CD4-positive, alpha-beta T cell treated with Interleukin-10 for 1 hour (primary cell): ENCODE measurements around the gene CUX1.
"Not testable (repeated sequence)": the region's sequence is repeated elsewhere in the genome, so short reads cannot be mapped to it uniquely, and the experiment has no call there.

Source experiments
- DNase-seq: peaks from one replicate; pipeline ENCODE4 v3.0.0-alpha.2; 2020

The CUX1 gene

DNA sequence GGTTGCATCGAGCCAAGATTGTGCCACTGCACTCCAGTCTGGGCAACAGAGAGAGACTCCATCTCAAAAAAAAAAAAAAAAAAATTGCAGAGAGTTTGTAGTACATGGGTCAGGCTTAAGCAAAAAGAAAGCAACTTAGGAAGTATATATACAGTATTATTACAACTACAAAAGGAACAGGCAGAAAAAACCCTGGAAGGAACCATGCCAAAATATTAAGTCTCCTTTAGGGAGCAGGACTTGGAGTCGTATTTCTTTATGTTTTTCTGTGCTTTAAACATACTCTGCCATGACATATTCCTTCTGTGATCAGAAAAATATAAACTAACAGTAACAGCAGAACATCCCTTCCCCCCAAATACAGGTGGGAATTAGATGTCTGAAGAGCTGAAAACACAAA, 144.4 kb downstream of the CUX1 start:
- DNase-seq: no peak

DNA sequence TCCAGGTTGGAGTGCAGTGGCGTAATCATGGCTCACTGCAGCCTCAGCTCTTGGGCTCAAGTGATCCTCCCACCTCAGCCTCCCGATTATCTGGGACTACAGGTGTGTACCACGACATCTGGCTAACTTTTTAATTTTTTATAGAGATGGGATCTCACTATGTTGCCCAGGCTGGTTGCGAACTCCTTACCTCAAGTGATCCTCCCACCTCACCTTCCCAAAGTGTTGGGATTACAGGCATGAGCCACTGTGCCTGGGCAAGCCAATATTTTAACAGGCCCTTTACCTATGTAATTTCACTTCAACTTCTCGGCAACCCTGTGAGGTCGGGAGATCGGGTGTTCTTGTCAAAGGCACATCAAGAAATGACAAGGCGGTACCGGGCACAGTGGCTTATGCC, 146.3 kb downstream of the CUX1 start:
- no peak for DNase-seq

DNA sequence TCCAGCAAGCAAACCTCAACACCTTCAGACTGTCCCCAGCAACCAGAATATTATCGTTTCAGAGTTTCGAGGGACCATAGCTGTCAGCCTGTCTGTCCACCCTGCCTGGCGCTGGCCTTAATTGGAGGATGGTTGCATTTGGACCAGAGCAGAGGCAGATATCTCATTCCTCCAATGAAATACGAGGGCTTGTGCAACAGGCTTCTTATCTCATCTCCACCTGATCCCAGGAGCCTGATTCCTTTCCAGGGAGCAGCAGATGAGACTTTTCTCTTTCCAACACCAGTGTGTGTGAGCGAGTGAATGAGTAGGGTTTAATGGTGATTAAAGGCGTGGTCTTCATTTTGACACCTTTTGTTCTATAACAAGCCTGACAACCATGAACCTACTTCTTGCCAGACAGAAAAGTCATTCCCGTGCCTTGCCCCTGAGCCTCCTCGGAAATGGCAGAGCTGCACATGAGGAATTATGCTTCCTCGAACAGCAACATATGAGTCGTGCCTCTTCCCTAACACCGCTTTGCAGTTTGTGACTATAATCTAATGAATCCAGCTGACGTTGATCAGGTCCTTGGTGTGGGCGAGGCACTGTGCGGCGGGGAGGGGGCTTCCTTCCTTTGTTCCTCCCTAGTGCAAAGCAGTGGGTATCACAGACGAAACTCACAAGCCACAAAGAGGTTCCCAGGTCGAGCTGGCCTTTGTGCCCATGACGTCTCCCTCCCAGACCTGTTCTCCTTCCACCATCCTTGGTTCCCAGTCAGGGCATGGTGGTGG, 147.4 kb downstream of the CUX1 start:
- DNase-seq: no peak

DNA sequence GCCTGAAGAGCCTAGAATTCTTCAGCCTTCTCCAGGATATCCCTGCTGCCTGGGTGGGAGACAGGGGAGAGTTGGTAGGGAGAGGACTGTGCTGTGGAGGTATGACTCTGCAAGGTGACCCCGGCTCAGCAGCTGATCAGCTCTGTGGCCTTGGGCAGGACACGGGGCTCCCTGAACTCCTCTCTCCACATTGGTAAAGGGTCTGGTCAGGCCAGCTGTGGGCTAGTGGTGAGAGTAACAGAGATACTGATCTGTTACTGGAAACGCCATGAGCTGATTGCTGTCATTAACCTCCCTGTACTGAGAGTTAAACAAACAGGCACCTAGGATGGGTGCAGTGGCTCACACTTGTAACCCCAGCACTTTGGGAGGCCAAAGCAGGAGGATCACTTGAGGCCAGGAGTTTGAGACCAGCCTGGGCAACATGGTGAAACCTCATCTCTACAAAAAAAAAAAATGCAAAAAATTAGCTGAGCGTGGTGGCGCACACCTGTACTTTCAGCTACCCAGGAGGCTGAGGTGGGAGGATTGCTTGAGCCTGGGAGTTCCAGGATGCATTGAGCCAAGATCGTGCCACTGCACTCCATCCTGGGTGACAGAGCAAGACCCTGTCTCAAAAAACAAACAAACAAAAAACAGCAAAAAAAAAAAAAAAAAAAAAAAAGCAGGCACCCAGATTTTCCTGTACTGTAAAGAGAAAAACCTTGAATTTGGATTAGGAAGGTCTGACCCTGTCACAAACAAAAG, 151.5 kb downstream of the CUX1 start:
- DNase-seq: no peak

DNA sequence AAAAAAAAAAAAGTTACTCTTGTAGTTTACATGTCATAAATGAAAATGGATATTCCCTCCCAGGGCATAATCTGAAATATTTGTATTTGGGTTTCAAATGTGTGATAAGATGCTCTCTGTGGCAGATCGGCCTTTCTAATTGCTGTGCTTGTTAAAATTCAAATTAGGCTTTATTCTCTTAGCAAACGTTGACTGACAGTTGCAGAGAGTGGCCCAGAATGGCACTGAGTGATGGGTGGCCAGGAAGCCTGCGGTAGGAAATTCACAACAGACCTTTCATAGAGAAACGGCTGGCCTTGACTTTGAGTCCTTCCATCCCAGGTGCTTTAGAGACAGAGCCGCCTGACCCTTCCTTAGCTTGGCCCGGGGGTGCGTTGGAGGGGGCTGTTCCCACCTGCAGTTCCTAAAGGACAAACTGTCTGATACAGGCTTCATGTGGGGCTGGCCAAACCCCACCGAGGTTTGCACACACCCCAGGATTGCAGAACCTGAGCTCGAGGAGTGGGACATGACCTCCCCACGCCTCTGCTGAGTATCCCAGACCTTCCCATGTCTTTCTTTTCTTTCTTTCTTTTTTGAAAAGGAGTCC, 152.7 kb downstream of the CUX1 start:
- no peak for DNase-seq

DNA sequence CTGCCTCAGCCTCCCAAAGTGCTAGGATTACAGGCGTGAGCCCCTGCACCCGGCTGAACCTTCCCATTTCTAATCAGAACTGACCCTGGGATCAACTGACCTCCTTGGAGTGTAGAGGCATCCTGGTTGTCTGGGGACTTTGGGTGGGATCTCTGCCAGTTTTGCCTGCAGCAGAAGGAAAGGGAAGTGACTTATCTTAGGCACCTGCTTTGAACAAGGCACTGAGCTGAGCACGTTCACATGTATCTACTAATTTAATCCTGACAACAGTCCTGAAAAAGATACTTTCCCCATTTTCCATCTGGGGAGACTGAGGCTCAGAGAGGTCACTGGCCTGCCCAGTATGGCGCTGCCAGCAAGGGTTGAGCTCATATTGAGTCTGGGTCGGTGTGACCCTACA, 153.4 kb downstream of the CUX1 start:
- DNase-seq: no peak

DNA sequence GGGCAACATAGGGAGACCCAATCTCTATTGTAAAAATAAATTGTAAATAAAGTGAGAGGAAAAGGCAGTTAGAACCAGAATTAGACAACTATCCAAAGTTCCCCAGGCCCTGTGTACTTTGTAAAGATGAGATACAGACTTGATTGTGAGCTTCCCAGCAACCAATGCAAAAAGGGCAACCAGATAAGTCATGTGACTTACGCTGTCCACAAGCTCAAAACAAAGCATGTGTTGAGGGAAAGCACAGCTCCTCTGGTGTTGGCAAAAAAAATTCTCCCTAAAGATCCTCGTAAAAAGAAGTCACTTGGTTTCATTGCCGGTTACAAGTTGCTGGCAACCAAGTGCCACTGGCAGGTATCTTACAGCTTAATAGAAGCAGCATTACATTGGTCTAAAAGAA, 154.0 kb downstream of the CUX1 start:
- no peak for DNase-seq

DNA sequence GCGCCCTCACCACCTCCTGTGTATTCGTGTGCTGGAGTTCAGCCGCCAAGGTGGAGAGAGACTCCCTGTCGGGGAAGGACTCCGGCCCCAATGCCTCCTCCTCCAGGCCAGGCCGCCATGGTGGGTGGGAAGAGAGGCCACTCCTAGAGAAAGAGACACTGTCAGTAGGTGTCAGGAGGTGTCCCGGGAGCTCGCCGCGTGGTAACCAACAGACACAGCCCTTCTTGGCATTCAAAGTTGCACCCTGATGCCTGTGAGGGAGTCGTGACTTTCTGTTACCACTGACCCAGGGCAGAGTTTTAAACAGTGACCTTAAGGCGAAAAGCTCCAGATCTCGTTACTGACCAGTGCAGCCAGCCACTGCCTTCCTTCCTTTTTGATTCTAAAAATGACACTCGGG, 155.2 kb downstream of the CUX1 start:
- no peak for DNase-seq

DNA sequence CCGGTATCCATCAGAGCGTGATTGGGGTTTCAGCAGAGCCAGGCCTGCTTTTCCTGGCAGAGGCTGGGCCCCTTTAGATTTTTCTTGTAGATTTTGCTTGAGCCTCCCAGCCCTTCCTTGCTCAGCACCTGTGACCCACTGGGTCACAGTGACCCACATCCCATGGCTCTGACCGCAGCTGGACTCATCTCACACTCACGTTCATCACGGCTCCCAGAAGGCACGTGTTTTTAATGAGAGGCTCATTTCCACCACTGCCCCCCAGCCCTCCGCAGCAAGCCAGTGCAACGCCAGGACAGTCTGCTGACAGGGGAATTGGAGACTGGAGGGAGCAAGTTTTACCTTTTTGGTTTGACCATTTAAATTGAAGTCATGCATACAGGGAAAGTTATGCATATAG, 155.7 kb downstream of the CUX1 start:
- DNase-seq: no peak

DNA sequence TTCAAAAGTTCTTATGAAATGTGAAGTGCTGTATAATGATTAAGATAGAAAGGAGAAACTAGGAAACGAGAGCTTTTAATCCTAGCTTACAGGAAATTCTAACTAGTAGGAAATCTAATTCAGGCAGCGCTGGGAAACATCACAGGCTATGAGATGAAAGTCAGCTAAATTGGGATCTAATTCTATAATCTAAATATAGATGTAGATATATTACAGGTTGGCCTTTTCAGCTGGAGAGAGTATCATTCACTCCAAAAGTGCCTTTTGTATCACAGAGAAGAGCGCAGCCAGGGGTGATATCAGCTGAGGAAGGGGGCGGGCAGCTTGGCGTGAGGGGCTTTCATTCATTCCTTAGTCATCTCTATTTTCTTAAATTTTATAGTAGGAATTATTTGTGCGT, 157.0 kb downstream of the CUX1 start:
- DNase-seq: no peak

DNA sequence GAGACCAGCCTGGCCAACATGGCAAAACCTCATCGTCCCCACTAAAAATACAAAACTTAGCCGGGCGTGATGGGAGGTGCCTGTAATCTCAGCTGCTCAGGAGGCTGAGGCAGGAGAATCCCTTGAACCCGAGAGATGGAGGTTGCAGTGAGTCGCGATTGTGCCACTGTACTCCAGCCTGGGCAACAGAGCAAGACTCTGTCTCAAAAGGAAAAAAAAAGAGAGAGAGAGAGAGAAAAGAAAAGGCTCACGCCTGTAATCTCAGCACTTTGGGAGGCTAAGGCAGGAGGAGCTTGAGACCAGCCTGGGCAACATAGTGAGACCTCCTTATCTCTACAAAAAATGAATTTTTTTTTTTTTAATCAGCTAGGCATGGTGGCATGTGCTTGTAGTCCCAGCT, 157.6 kb downstream of the CUX1 start:
- DNase-seq: no peak

DNA sequence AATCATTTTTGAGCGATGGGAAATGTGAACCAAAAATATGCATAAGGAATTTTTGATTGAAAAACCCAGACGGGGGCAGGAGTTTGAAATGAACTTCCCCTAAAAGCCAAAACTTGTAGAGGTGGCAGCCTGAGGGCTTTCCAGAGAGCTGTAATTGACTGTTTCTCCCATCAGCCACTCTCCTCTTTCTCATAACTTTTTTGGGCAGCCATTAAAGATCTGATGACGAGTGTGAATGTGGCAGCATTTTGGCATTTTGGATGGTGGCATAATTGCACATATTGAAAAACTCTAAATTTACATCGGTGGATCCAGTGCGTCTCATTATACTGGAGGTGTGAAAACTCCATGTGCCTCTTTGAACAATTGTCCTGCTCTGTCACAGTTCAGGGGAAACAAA, 159.0 kb downstream of the CUX1 start:
- DNase-seq: no peak

DNA sequence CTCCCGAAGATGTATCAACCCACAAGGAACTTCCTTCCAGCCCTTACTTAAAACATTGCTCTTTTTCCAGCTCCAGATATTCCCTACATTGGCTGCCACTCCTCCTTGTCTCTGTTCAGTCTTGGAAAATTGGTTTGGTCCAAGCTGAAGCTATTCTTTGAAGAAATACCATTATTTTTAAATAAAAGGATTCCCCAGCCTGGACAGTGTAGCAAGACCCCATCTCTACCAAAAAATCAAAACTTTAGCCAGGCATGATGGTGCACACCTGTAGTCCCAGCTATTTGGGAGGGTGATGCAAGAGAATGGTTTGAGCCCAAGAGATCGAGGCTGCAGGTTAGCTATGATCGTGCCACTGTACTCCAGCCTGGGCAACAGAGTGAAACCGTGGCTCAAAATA, 159.8 kb downstream of the CUX1 start:
- DNase-seq: no peak

DNA sequence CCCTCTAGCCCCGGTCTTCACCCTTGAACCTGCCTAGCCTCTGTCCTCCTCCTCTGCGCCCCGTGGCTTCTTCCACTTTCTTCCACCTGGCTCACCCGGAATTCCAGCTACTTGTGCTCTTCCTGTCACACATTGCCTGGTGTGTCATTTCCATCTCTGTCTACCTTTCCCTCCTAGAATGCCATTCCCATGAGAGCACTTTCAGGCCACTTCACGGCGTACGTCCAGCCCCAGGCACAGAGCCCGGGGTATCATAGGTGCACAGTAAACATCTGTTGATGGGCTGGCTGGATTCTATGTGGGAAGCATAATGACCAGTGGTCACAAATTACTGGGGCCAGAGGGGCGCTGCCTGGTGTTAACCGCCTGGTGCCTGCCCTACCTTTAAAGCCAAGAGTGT, 161.3 kb downstream of the CUX1 start:
- DNase-seq: no peak

DNA sequence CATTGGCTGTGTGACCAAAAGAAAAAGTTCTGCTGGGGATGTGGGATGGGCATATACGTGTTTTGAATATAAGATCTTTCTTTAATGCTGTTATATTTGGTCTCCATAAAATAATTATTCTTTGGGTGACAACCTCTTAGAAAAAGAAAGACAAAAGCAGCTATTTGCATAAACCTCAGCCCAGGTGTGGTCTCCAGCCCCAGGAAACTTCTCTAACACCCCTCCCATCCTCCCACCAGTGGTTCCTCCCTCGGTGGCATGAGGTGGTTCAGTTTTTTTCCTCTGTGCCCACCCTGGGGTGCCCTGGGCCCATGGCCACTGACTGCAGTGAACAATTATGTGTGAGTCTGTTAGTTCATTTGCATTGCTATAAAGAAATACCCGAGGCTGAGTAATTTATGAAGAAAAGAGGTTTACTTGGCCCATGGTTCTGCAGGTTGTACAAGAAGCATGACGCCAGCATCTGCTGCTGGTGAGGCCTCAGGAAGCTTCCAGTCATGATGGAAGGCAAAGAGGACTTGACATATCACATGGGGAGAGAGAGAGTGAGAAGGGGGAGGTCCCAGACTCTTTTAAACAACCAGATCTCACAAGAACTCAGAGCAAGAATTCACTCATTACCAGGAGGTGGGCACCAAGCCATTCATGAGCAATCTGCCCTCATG, 165.9 kb downstream of the CUX1 start:
- no peak for DNase-seq

DNA sequence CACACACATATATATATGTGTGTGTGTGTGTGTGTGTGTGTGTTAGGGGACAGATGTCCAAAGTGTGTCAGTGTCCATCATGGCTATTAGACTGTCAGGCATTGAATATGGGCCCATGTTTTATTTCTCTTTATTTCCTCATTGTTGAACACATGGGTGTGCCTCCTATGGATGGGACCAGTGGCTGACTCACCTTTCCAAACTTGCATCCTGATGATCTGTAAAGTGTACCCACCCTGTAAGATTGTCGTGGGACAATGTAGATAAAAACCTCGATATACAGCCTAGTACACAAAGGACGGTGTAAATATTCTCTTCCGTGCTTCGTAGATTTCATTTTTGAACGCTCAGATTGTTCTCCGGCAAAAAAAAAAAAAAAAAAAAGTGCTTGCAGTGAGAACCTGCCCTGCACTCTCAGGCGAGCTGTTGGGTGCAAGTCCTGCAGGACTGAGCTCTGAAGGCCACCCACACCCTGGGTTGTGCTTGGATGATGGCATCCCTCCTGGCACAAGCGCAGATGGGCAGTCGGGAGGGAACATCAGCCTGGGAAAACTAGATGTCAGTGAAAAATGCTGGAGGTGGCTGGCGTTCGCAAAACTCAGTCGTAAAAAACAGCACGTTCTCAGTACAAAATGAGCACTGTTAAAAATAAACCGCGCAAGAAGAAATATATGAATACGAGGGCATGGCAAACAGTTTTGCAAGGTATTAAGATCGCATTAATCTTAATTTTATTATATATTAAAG, 166.9 kb downstream of the CUX1 start:
- no peak for DNase-seq

DNA sequence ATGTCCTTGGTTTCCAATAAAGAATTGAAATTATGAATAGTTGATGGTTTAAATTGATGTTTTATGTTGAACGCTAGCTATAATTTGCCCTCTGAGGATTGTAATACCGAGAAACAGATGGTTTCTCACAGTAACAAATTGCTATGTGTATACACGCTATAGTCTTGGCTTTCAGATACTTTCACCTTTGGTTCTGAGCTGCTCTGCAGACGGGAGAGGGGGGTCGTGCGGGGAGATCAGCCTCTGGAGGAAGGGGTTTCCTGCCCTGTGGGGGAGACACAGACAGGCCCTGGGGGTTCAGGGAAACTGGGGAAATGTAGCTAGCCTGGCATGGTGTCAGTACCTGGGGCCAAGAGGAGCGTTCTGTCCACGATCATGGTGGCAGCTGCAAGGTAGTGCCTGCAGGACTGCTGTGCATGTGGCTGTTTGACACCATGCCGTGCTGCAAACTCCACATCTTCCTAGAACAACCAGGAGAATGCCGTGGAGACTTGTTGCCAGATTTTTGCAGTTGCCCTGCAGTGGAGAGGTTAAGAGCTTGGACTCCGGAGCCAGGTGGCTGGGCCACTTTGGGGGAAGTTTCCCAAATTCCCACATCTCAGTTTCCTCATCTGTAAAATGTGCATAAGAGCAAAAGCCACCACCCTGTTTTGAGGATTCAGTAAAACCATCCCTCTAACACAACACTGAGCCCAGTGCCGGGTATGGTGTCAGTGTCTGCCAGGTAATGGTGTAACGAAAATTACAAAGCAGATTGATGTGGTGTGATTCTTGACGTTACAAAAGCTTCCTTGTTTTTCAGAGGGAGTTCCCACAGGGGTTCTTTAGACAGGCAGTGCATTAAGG, 167.9 kb downstream of the CUX1 start:
- DNase-seq: no peak

DNA sequence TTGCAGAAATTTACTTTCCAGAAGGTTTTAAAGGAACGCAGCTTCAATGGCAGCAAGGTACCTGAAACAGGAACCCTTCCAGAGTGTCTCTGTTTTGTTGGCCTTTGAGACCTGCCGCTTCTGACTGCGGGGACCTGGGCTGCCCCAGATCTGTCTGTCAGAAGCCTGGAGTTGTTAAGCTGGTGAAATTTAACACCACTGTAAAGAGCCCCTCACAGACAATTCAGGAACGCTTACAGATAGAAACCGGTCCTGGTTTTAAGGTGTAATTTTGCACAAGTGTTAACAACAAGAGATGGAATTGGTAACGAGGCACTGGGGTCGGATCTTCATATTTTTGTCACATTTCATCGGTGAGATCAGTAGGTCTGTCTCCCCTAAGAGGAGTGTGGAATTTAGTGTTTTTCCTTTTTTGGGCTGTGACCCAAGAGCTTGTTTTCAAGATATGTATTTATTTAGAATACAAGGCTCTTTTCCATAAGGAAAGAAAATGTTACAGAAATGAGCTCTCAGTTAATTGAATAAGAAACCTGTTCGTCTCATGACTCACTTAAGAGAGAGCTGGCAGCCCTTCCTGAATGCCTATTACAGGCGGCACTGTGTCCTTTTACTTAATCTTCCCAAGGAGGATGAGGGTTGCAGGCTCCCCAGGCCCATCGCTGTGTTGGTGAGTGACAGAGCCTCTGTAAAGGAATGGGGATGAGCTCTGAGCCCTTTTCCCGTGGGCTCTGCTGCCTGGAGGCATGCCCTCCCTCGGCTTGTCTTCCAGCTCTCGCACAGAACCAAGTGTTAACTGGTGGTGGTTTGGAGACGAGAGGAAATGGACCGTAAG, 168.7 kb downstream of the CUX1 start:
- DNase-seq: no peak

DNA sequence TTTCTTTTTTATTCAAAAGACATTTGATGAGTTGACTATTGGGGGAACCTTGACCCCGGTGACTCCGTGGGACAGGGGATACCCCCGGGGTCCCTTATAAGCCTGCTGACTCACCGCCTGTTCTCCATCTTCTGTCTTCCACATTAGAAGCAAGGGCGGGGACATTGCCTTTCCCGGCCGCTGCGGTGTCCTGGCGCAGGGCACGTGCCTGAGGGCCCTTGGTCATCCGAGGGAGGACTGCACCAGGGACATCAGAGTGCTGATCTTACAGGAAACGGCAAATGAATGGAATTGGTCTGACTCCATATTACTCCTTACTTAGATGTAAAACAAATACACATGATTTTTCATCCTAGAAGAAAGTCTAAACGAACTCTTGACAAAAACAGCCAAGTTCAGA, 170.1 kb downstream of the CUX1 start:
- no peak for DNase-seq

DNA sequence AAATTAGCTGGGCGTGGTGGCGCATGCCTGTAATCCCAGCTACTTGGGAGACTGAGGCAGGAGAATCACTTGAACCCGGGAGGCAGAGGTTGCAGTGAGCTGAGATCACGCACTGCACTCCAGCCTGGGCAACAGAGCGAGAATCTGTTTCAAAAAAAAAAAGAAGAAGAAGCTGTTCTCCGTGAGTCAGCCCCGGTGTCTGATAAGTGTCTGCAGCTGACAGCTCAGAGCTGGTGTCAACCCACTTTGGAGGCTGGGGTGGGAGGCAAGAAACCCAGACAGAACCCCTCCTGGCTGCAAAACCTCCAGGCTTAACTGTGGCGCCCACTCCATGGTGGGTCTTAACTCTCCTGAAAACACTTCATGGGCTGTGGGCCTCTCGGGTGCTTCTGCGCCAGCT, 170.6 kb downstream of the CUX1 start:
- DNase-seq: not testable (repeated sequence)

DNA sequence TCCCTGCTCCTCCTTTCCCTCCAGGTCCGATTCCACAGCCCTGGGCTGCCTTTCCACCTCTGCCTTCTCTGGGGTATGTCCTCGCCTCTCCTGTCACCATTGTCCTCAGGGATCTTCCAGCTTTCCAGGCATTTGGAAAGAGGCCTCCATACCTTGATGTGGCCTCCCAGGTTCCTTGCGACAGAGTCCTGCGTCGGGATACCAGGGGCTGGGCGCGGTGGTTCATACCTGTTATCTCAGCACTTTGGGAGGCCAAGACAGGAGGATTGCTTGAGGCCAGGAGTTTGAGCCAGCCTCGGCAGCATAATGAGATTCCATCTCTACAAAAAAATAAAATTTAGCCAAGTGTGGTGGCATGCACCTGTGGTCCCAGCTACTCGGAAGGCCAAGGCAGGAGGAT, 171.1 kb downstream of the CUX1 start:
- no peak for DNase-seq
